SU-DHL-6 (cell line): Measurements from ENCODE around the gene CAPN5.

Experiments
- CTCF ChIP-seq: fragments of 200-600 bp; sonication (generic); IDR thresholded peaks from one replicate; pipeline ENCODE4 v1.5.1; 2017; ENCODE audit warnings: antibody characterized with exemption, mild to moderate bottlenecking, low read length, moderate library complexity; ENCODE audit not compliant: insufficient read depth, poor library complexity, severe bottlenecking
- EZH2phosphoT487 ChIP-seq: fragments of 200-600 bp; sonication (generic), shearing (Covaris generic); conservative IDR thresholded peaks from 2 replicates; pipeline ENCODE4 v1.6.1; 2018; ENCODE audit warnings: mild to moderate bottlenecking, antibody characterized with exemption, low read length, moderate library complexity, mixed read lengths

- TF ChIP-seq CTCF (no peak), EZH2phosphoT487 (no peak)
Observed at GRCh38 chr11:77038029-77038824, 28.5 kb upstream of the CAPN5 start.
